HCT116 (cell line): ENCODE results near the gene TRIM68.

Experiments used
- CTCF ChIP-seq, 3 experiments: fragments of 200-600 bp in 1 of 3; sonication (generic) in 1 of 3; IDR thresholded peaks in 2 of 3; conservative IDR thresholded peaks in 1 of 3; 2 replicates each; pipeline ENCODE4 v1.5.1; 2012 to 2017; ENCODE audit warnings: low read depth in 2 of 3, low read length in 2 of 3, antibody characterized with exemption in 1 of 3, borderline replicate concordance in 1 of 3, control low read depth in 1 of 3, mild to moderate bottlenecking in 1 of 3, mixed read lengths in 1 of 3, mixed run types in 1 of 3, moderate library complexity in 1 of 3; ENCODE audit not compliant: insufficient read depth in 1 of 3
- EGR1 ChIP-seq: IDR thresholded peaks from 2 replicates; pipeline ENCODE4 v1.6.1; 2012; ENCODE audit warnings: low read depth
- EZH2phosphoT487 ChIP-seq: fragments of 200-600 bp; IDR thresholded peaks from 2 replicates; pipeline ENCODE4 v1.6.1; 2018; ENCODE audit warnings: antibody characterized with exemption, borderline replicate concordance
- POLR2A ChIP-seq: IDR thresholded peaks from 2 replicates; pipeline ENCODE4 v1.7.0; 2011; ENCODE audit warnings: borderline replicate concordance; ENCODE audit not compliant: insufficient read depth, insufficient read length; ENCODE audit errors: extremely low read depth
- POLR2AphosphoS5 ChIP-seq: IDR thresholded peaks from 2 replicates; pipeline ENCODE4 v1.6.1; 2011; ENCODE audit warnings: mild to moderate bottlenecking, low read depth, low read length, moderate library complexity
- RAD21 ChIP-seq: IDR thresholded peaks from 2 replicates; pipeline ENCODE4 v1.6.1; 2012; ENCODE audit warnings: low read depth, mild to moderate bottlenecking
- REST ChIP-seq: IDR thresholded peaks from 2 replicates; pipeline ENCODE4 v1.6.1; 2012; ENCODE audit warnings: low read depth
- YY1 ChIP-seq: IDR thresholded peaks from 2 replicates; pipeline ENCODE4 v1.6.1; 2011; ENCODE audit warnings: low read length, low read depth, moderate library complexity, mild to moderate bottlenecking; ENCODE audit not compliant: insufficient replicate concordance; ENCODE audit errors: extremely low read depth
- ZNF274 ChIP-seq: fragments of 200-500 bp; sonication (Bioruptor generic); IDR thresholded peaks from 2 replicates; pipeline ENCODE4 v1.6.1; 2014; ENCODE audit warnings: mild to moderate bottlenecking, low read depth, low read length, inconsistent platforms

- TF ChIP-seq POLR2AphosphoS5 = no peak
- TF ChIP-seq CTCF (IDR thresholded peaks at IDR 0.05 in 2 of 3, conservative IDR thresholded peaks at IDR 0.05 in 1 of 3; ENCODE audit: borderline replicate concordance in 1 of 3, insufficient read depth in 1 of 3, low read depth in 2 of 3, low read length in 2 of 3) = no peak
- TF ChIP-seq EGR1 = no peak
- no peak for TF ChIP-seq POLR2A
- no peak for TF ChIP-seq RAD21
- TF ChIP-seq REST = no peak
- TF ChIP-seq ZNF274 = no peak
- TF ChIP-seq EZH2phosphoT487 = no peak
- no peak for TF ChIP-seq YY1
Observed at GRCh38 chr11:4643682-4644081, 35.7 kb upstream of the TRIM68 start, which contains the start of gene OR51E1.
